Measurements from ENCODE around the gene SF1. TPM values are rescaled to one million over a fixed set of nuclear protein-coding genes. Genes with fewer than 3 reads are reported as not detected.
A peak's percentile ranks its signal among the peaks of the same experiment; 100 is the strongest.

SF1 gene
- total RNA-seq, 2 experiments from 2014 or later, result 519 to 524 TPM

- ATAC-seq (ENCODE audit: low read depth), result no peak
- Mint-ChIP-seq H3K36me3 (peaks cover 12% of the 10 kb centered on the region), H3K4me1 (peaks cover 39% of the 10 kb centered on the region), H3K9me3 (no peaks in the 10 kb centered on the region), H3K27me3 (no peaks in the 10 kb centered on the region), H3K27ac (peak overlapping the region; percentile 30), H3K4me3 (no peak overlapping the region)
- DNase-seq, result no peak
- POLR2A ChIA-PET, result interaction anchor here (1.2 kb wide), 1 partner anchor 13 kb away, joined by 4 read pairs; no protein-coding TSS in a partner anchor
Measured at GRCh38 chr11:64799256-64799622, 20.9 kb upstream of the SF1 start.

GRCh38 chr11:64796757-64797541, 18.6 kb upstream of the SF1 start:
- H3K4me1 Mint-ChIP-seq, result peaks cover 44% of the 10 kb centered on the region
- no peaks in the 10 kb centered on the region for H3K9me3 Mint-ChIP-seq
- peak overlapping the region; percentile 46 for H3K27ac Mint-ChIP-seq
- no peak for ATAC-seq (ENCODE audit: low read depth)
- no peak overlapping the region for H3K4me3 Mint-ChIP-seq
- POLR2A ChIA-PET, result interaction anchor here (0.9 to 2.5 kb wide), 2 partner anchors 9 to 18 kb away, joined by 4 to 12 read pairs; partner anchors contain the start of gene SF1
- peaks cover 15% of the 10 kb centered on the region for H3K36me3 Mint-ChIP-seq
- no peaks in the 10 kb centered on the region for H3K27me3 Mint-ChIP-seq
- DNase-seq, result no peak

DNA sequence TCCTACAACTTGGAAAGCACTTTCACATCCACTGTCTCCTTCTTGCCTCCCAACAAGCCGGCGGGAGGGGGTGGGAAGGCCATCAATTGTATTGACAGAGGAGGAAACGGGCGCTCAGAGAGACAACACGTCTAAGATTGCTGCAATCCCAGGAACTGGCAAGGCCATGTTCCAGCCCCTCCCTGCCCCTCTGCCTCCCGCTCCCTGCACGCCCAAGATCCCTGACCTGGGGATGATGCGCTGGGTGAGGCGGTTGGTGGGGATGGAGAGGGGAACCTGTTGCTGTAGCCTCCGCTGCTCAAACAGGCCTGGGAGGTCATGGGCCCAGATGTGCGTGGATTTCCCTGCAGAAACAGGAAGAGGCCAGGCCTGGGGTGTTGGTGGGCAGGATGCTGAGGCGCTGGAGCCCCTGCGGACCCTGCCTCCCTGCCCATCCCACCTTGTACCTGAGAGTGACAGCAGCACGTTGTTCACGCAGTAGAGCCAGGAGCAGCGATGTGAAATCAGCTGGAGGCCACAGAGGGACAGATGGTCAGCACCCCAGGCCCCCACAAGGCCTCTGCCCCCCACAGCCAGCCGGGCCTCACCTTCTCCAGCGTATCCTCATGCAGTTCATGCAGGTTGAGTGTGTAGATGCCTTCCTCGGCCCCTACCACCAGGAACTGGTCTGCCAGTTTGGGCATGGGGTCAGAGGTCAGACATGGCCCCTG, 17.9 kb upstream of the SF1 start:
- Mint-ChIP-seq H3K4me1 (peaks cover 42% of the 10 kb centered on the region), H3K9me3 (no peaks in the 10 kb centered on the region), H3K36me3 (peaks cover 15% of the 10 kb centered on the region), H3K27ac (peak overlapping the region; percentile 46), H3K27me3 (no peaks in the 10 kb centered on the region), H3K4me3 (no peak overlapping the region)
- POLR2A ChIA-PET, result interaction anchor here (2.5 kb wide), 1 partner anchor 17 kb away, joined by 12 read pairs; the partner anchor contains the start of gene SF1
- no peak for DNase-seq
- no peak for ATAC-seq (ENCODE audit: low read depth)

- Mint-ChIP-seq H3K4me3 (no peak overlapping the region), H3K27ac (peak overlapping the region; percentile 96), H3K27me3 (no peaks in the 10 kb centered on the region), H3K9me3 (no peaks in the 10 kb centered on the region), H3K4me1 (peaks cover 36% of the 10 kb centered on the region), H3K36me3 (peaks cover 17% of the 10 kb centered on the region)
- POLR2A ChIA-PET, result interaction anchor here (0.8 to 2.6 kb wide), 6 partner anchors 8 to 50 kb away, joined by 3 to 11 read pairs (median 4); partner anchors contain the start of genes MAP4K2, RASGRP2 and SF1
- ATAC-seq (ENCODE audit: low read depth) (no peak), DNase-seq (no peak)
Measured at GRCh38 chr11:64794526-64794925, 16.2 kb upstream of the SF1 start.

DNA sequence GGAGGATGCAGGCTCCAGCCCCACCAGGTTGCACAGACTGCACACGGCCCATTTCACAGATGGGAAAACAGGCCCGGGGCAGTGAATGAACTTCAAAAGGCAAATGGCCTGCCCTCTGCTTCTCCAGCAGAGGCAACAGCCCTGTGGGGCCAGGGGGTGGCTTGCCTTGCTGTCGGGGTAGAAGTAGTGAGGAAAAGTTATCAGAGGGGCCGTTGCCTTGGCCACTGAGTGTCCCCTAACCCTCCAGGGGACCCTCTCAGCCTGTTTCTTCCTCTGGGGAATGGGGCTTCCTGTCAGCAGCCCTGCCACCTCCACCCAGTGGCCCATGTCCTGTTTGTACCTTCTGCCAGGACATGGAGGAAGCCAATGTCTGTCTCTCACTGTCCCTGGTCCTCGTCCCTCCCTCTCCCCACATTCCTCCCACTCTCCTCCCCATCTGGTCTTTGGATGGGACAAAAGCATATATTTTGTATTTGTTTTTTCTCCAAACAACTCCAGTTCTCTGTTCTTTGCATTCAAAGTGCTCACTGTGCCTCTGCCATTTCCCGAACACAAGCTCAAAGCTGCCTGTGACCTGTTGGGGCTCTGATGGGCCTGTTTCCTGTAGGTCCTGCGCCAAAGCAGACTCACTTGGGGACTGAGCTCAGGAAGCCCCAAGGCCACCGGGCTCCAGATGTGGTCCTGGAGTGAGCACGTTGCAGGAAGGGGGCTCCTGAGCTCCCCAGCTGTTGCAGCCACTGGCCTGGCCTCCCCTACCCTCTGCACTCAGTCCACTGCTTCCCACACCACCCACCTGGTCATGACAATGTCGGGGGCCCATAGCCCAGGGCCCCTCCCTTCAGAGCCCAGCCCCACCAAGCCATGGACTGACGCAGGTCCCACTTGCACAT, 15.2 kb upstream of the SF1 start:
- Mint-ChIP-seq H3K36me3 (peaks cover 12% of the 10 kb centered on the region), H3K27ac (peak overlapping the region; percentile 96), H3K4me3 (peak overlapping the region; percentile 35), H3K27me3 (no peaks in the 10 kb centered on the region), H3K4me1 (peaks cover 30% of the 10 kb centered on the region), H3K9me3 (no peaks in the 10 kb centered on the region)
- DNase-seq (no peak), ATAC-seq (ENCODE audit: low read depth) (peak; percentile 62)
- POLR2A ChIA-PET, result interaction anchor here (0.8 to 2.6 kb wide), 6 partner anchors 8 to 49 kb away, joined by 3 to 11 read pairs (median 4); partner anchors contain the start of genes MAP4K2, RASGRP2 and SF1

- no peaks in the 10 kb centered on the region for H3K27me3 Mint-ChIP-seq
- no peak for DNase-seq
- H3K27ac Mint-ChIP-seq, result peak overlapping the region; percentile 68
- H3K4me3 Mint-ChIP-seq, result no peak overlapping the region
- H3K36me3 Mint-ChIP-seq, result peaks cover 12% of the 10 kb centered on the region
- peaks cover 31% of the 10 kb centered on the region for H3K4me1 Mint-ChIP-seq
- ATAC-seq (ENCODE audit: low read depth), result no peak
- POLR2A ChIA-PET, result interaction anchor here (1.1 kb wide), 1 partner anchor 16 kb away, joined by 3 read pairs; no protein-coding TSS in a partner anchor
- no peaks in the 10 kb centered on the region for H3K9me3 Mint-ChIP-seq
Measured at GRCh38 chr11:64792482-64792881, 14.1 kb upstream of the SF1 start.

DNA sequence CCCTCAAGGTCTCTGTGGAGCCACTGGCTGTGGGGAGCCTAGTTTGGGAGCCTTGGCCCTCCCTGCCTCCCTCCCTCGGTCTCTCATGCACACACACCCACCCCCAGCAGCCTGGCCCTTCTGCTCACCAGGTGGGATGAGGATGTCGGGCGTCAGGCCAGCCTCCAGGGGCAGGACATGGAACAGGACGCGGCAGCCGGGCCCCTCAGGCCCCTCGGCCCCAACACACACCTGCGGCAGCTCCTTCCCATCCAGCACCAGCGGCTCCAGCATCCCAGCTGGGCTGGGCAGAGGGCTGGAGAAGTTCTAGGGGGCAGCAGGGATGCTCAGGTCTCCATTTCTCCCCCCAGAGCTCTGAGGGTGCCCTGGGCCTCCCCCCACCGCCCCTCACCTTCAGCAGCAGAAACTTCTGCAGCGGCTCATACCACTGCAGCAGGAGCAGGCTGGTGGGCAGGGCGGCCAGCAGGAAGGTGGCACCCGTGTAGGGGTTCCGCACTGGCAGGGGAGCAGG, 13.5 kb upstream of the SF1 start:
- Mint-ChIP-seq H3K4me3 (no peak overlapping the region), H3K27me3 (no peaks in the 10 kb centered on the region), H3K27ac (no peak overlapping the region), H3K36me3 (peaks cover 12% of the 10 kb centered on the region), H3K9me3 (no peaks in the 10 kb centered on the region), H3K4me1 (peaks cover 32% of the 10 kb centered on the region)
- POLR2A ChIA-PET, result interaction anchor here (1.1 kb wide), 2 partner anchors 13 to 17 kb away, joined by 3 read pairs; no protein-coding TSS in a partner anchor
- DNase-seq (no peak), ATAC-seq (ENCODE audit: low read depth) (no peak)

- POLR2A ChIA-PET, result interaction anchor here (1.1 kb wide), 1 partner anchor 11 kb away, joined by 3 read pairs; no protein-coding TSS in a partner anchor
- DNase-seq (no peak), ATAC-seq (ENCODE audit: low read depth) (no peak)
- no peaks in the 10 kb centered on the region for H3K9me3 Mint-ChIP-seq
- peaks cover 12% of the 10 kb centered on the region for H3K36me3 Mint-ChIP-seq
- H3K4me3 Mint-ChIP-seq, result no peak overlapping the region
- H3K27me3 Mint-ChIP-seq, result no peaks in the 10 kb centered on the region
- peaks cover 21% of the 10 kb centered on the region for H3K4me1 Mint-ChIP-seq
- H3K27ac Mint-ChIP-seq, result no peak overlapping the region
Measured at GRCh38 chr11:64790205-64791095, 12.1 kb upstream of the SF1 start.

DNA sequence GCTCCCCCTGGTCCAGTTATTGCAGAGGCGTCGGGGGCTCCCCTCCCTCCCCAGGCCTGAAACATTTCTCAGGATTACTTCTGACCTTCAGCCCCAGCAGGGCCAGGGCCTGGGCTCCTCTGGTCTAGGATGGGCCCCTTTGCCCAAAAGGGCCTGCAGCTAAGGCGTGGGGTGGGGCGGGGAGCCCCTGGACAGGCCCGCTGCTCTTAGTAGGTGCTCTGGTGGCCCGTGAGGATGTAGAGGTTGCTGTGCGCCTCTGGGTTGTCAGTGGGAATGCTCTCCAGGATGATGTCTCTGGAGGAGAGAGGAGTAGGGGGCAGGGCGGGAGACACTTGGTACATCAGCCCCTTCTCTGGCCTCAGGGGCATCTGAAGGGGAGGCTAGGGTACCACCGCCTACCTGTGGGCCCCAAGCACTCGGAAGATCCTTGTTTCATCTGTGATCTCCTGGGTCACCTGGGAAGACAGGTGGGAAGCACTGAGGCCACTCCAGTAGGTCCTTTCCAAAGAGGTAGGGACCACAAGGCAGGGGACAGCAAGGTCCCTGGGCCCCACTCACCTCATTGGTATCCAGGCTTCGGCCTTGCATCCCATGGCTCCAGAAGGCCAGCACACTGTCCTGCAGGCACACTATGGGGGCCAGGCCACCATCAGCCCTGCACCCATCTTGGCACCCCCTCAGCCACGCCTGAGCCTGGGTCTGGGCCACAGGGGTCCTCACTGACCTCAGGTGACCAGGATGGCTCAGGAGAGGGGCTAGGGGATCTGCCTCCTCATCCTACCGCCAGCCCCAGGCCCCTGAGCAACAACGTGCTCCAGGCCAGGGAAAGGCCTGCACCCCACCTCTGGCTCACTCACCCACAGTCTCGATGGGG, 11.2 kb upstream of the SF1 start:
- no peak overlapping the region for H3K4me3 Mint-ChIP-seq
- DNase-seq (peak; percentile 14), ATAC-seq (ENCODE audit: low read depth) (no peak)
- no peaks in the 10 kb centered on the region for H3K27me3 Mint-ChIP-seq
- no peaks in the 10 kb centered on the region for H3K9me3 Mint-ChIP-seq
- peaks cover 7% of the 10 kb centered on the region for H3K36me3 Mint-ChIP-seq
- POLR2A ChIA-PET, result interaction anchor here (1.4 kb wide), 1 partner anchor 11 kb away, joined by 4 read pairs; the partner anchor contains the start of gene SF1
- H3K27ac Mint-ChIP-seq, result no peak overlapping the region
- peaks cover 16% of the 10 kb centered on the region for H3K4me1 Mint-ChIP-seq

DNA sequence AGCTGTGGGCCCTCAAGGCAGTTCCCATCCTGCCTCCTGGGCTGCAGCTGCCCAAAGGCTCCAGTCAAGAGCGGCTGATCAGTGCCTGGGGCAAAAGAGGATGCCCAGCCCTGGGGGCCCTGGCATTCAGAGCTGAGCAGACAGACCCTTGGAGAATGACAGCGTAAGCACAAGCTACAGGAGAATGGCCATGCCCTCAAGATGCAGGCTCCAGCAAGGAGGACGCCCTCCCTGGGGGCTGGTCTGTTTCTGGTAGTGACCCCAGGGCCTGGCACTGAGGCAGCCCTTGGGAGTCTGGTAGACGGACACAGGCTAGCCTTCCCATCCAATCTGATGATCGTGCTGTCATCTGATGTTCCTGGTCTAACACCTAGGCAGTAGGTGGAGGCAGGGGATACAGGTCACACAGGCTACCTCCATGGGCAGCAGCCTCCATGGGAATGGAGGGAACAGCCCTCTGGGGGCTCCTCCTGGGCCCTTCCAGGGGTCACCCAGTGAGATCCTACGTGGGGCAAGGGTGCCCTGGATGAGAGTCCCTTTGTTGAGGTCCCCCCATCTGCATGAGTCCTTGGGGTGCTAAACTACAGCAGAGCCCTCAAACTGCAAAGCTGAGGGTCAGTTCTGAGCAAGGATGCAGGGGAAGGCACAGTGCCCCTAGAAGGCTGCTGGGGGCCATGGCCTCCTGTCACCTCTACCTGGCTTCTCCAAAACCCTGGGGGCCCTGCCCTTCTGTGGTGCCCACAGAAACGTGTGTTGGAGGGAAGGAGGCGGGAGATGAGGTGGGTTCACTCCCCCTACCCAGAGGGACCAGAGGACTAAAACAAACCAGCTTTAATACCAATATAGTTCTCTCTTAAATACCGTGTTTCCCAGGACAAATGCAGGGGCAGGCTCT, 10.2 kb upstream of the SF1 start:
- Mint-ChIP-seq H3K9me3 (no peaks in the 10 kb centered on the region), H3K4me3 (no peak overlapping the region), H3K4me1 (peaks cover 8% of the 10 kb centered on the region), H3K36me3 (peaks cover 6% of the 10 kb centered on the region), H3K27ac (no peak overlapping the region), H3K27me3 (no peaks in the 10 kb centered on the region)
- DNase-seq (peak; percentile 25), ATAC-seq (ENCODE audit: low read depth) (no peak)
- POLR2A ChIA-PET, result interaction anchor here (0.6 to 1.4 kb wide), 3 partner anchors 9 to 14 kb away, joined by 4 to 8 read pairs (median 4); partner anchors contain the start of gene SF1

Measured in activated naive CD8-positive, alpha-beta T cell treated with anti-CD3 and anti-CD28 coated beads, Interleukin-2, amount 10 ng/mL, durations not matched to agents 7 days and 5 days (primary cell).